ENCODE results near the gene OR52W1. TPM values are rescaled to one million over a fixed set of nuclear protein-coding genes. Genes with fewer than 3 reads are reported as not detected.

OR52W1 gene
- total RNA-seq, 1 experiment from 2014 or later: not detected

- ChIA-PET CTCF (no interaction called here), POLR2A (no interaction called here), RAD21 (ENCODE audit: low non-redundant PET in 1 of 2, low total read pairs in 2 of 2, uncharacterized antibody in 2 of 2, unreplicated experiment in 2 of 2) (no interaction called here)
- BruUV-seq (replicated peaks): no TSS peak
- no peaks in the 10 kb centered on the region for H3K27me3 ChIP-seq (ENCODE audit: insufficient read depth, low read length)
- H3K9ac ChIP-seq (ENCODE audit: low read length): no peak overlapping the region
- no peak for TF ChIP-seq EGR1 (IDR thresholded peaks at IDR 0.05; ENCODE audit: low read depth)
- TF ChIP-seq REST (IDR thresholded peaks at IDR 0.05; ENCODE audit: low read depth): no peak
- TF ChIP-seq JUND (IDR thresholded peaks at IDR 0.05): no peak
- TF ChIP-seq, protein P1, sequence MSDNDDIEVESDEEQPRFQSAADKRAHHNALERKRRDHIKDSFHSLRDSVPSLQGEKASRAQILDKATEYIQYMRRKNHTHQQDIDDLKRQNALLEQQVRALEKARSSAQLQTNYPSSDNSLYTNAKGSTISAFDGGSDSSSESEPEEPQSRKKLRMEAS (IDR thresholded peaks at IDR 0.05): no peak
- no peak for TF ChIP-seq SRF (IDR thresholded peaks at IDR 0.05; ENCODE audit: low read depth)
- TF ChIP-seq FOSL1 (IDR thresholded peaks at IDR 0.05; ENCODE audit: low read depth): no peak
- TF ChIP-seq, protein P2, sequence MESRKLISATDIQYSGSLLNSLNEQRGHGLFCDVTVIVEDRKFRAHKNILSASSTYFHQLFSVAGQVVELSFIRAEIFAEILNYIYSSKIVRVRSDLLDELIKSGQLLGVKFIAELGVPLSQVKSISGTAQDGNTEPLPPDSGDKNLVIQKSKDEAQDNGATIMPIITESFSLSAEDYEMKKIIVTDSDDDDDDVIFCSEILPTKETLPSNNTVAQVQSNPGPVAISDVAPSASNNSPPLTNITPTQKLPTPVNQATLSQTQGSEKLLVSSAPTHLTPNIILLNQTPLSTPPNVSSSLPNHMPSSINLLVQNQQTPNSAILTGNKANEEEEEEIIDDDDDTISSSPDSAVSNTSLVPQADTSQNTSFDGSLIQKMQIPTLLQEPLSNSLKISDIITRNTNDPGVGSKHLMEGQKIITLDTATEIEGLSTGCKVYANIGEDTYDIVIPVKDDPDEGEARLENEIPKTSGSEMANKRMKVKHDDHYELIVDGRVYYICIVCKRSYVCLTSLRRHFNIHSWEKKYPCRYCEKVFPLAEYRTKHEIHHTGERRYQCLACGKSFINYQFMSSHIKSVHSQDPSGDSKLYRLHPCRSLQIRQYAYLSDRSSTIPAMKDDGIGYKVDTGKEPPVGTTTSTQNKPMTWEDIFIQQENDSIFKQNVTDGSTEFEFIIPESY (IDR thresholded peaks at IDR 0.05; ENCODE audit: extremely low read depth, insufficient replicate concordance, low read length): no peak
- no peak for TF ChIP-seq EZH2phosphoT487 (IDR thresholded peaks at IDR 0.05; ENCODE audit: borderline replicate concordance)
- no peak for TF ChIP-seq POLR2A (IDR thresholded peaks at IDR 0.05; ENCODE audit: borderline replicate concordance, extremely low read depth, insufficient read depth, insufficient read length)
- no peak for TF ChIP-seq CBX3 (IDR thresholded peaks at IDR 0.05; ENCODE audit: low read depth)
- no peak for TF ChIP-seq CEBPB (IDR thresholded peaks at IDR 0.05; ENCODE audit: low read depth)
- no peak for TF ChIP-seq SP1 (IDR thresholded peaks at IDR 0.05; ENCODE audit: low read depth)
- TF ChIP-seq CTCF (IDR thresholded peaks at IDR 0.05 in 2 of 3, conservative IDR thresholded peaks at IDR 0.05 in 1 of 3; ENCODE audit: borderline replicate concordance in 1 of 3, insufficient read depth in 1 of 3, low read depth in 2 of 3, low read length in 2 of 3): no peak
- TF ChIP-seq SIN3A (IDR thresholded peaks at IDR 0.05; ENCODE audit: low read depth): no peak
- H3K9me3 ChIP-seq (ENCODE audit: control insufficient read depth in 1 of 2, insufficient read depth in 1 of 2, low read depth in 1 of 2, low read length in 2 of 2): no peaks in the 10 kb centered on the region
- H3K4me2 ChIP-seq (ENCODE audit: low read length): no peak overlapping the region
- H3K4me3 ChIP-seq (replicated peaks in 1 of 2; ENCODE audit: low read depth in 1 of 2, low read length in 2 of 2): no peak overlapping the region
- ATAC-seq (no peak), DNase-seq (ENCODE audit: low read depth, low spot score) (no peak)
- intact Hi-C loops (cut with micrococcal nuclease): no loop called here
- no peak overlapping the region for H3K27ac ChIP-seq (ENCODE audit: low read depth, low read length)
- no peaks in the 10 kb centered on the region for H4K20me1 ChIP-seq (ENCODE audit: insufficient read depth)
- H3K9me2 ChIP-seq (ENCODE audit: insufficient read depth): peaks cover 6% of the 10 kb centered on the region; the same call in 1 of the 2 replicates
- H3K79me2 ChIP-seq (ENCODE audit: insufficient read depth, low read length): peaks cover 87% of the 10 kb centered on the region
- H3K36me3 ChIP-seq (ENCODE audit: control insufficient read depth in 1 of 2, insufficient read depth in 2 of 2, low read length in 2 of 2): peaks cover 0 to 2% of the 10 kb centered on the region in 2 experiments; a peak in 1 of 4 replicates
- no peak overlapping the region for H2AFZ ChIP-seq (ENCODE audit: low read depth, low read length, poor library complexity, severe bottlenecking)
- peaks cover 0 to 7% of the 10 kb centered on the region in 2 experiments; a peak in 2 of 4 replicates for H3K4me1 ChIP-seq (ENCODE audit: control insufficient read depth in 1 of 2, insufficient read depth in 2 of 2, low read length in 2 of 2)
Observed at GRCh38 chr11:6228520-6228919, 29.5 kb downstream of the OR52W1 start.

All from HCT116 (cell line).